Measurements from ENCODE around the gene STRIT1. TPM values are rescaled to one million over a fixed set of nuclear protein-coding genes. Genes with fewer than 3 reads are reported as not detected.

Gene STRIT1
- total RNA-seq, 1 experiment from 2014 or later: not detected

- no peaks in the 10 kb centered on the region for H3K36me3 Mint-ChIP-seq (ENCODE audit: insufficient read depth, unreplicated experiment)
- intact Hi-C loops (cut with micrococcal nuclease; ENCODE audit: unreplicated experiment): no loop called here
- no peaks in the 10 kb centered on the region for H3K9me3 Mint-ChIP-seq (ENCODE audit: low read depth, unreplicated experiment)
- no peaks in the 10 kb centered on the region for H3K27me3 Mint-ChIP-seq (ENCODE audit: unreplicated experiment)
- no TSS peak for BruUV-seq (replicated peaks)
- peaks cover 21% of the 10 kb centered on the region for H3K4me1 Mint-ChIP-seq (ENCODE audit: low read depth, unreplicated experiment)
- no peak for TF ChIP-seq CTCF (IDR thresholded peaks at IDR 0.05; ENCODE audit: unreplicated experiment)
- DNase-seq: no peak
- H3K27ac Mint-ChIP-seq (ENCODE audit: unreplicated experiment): no peak overlapping the region
- CTCF ChIA-PET: no interaction called here
- H3K4me3 Mint-ChIP-seq (ENCODE audit: low read depth, unreplicated experiment): no peak overlapping the region
These were observed 36.9 kb upstream of the STRIT1 start for GRCh38 chr3:155330370-155330769.

GRCh38 chr3:155329513-155330048, 36.1 kb upstream of the STRIT1 start:
- Mint-ChIP-seq H3K9me3 (ENCODE audit: low read depth, unreplicated experiment) (no peaks in the 10 kb centered on the region), H3K4me1 (ENCODE audit: low read depth, unreplicated experiment) (peaks cover 28% of the 10 kb centered on the region), H3K27me3 (ENCODE audit: unreplicated experiment) (no peaks in the 10 kb centered on the region), H3K27ac (ENCODE audit: unreplicated experiment) (no peak overlapping the region), H3K4me3 (ENCODE audit: low read depth, unreplicated experiment) (no peak overlapping the region), H3K36me3 (ENCODE audit: insufficient read depth, unreplicated experiment) (no peaks in the 10 kb centered on the region)
- CTCF ChIA-PET: no interaction called here
- DNase-seq: no peak
- no peak for TF ChIP-seq CTCF (IDR thresholded peaks at IDR 0.05; ENCODE audit: unreplicated experiment)
- BruUV-seq (replicated peaks): no TSS peak
- intact Hi-C loops (cut with micrococcal nuclease; ENCODE audit: unreplicated experiment): no loop called here

GRCh38 chr3:155327871-155328270, 34.4 kb upstream of the STRIT1 start:
- no peak for TF ChIP-seq CTCF (IDR thresholded peaks at IDR 0.05; ENCODE audit: unreplicated experiment)
- CTCF ChIA-PET: no interaction called here
- intact Hi-C loops (cut with micrococcal nuclease; ENCODE audit: unreplicated experiment): no loop called here
- Mint-ChIP-seq H3K9me3 (ENCODE audit: low read depth, unreplicated experiment) (no peaks in the 10 kb centered on the region), H3K4me1 (ENCODE audit: low read depth, unreplicated experiment) (peaks cover 43% of the 10 kb centered on the region), H3K4me3 (ENCODE audit: low read depth, unreplicated experiment) (no peak overlapping the region), H3K27ac (ENCODE audit: unreplicated experiment) (no peak overlapping the region), H3K27me3 (ENCODE audit: unreplicated experiment) (no peaks in the 10 kb centered on the region), H3K36me3 (ENCODE audit: insufficient read depth, unreplicated experiment) (no peaks in the 10 kb centered on the region)
- BruUV-seq (replicated peaks): no TSS peak
- DNase-seq: no peak

- H3K27me3 Mint-ChIP-seq (ENCODE audit: unreplicated experiment): no peaks in the 10 kb centered on the region
- intact Hi-C loops (cut with micrococcal nuclease; ENCODE audit: unreplicated experiment): no loop called here
- H3K9me3 Mint-ChIP-seq (ENCODE audit: low read depth, unreplicated experiment): no peaks in the 10 kb centered on the region
- peaks cover 44% of the 10 kb centered on the region for H3K4me1 Mint-ChIP-seq (ENCODE audit: low read depth, unreplicated experiment)
- H3K36me3 Mint-ChIP-seq (ENCODE audit: insufficient read depth, unreplicated experiment): no peaks in the 10 kb centered on the region
- H3K27ac Mint-ChIP-seq (ENCODE audit: unreplicated experiment): no peak overlapping the region
- CTCF ChIA-PET: no interaction called here
- no peak overlapping the region for H3K4me3 Mint-ChIP-seq (ENCODE audit: low read depth, unreplicated experiment)
- DNase-seq: no peak
- no peak for TF ChIP-seq CTCF (IDR thresholded peaks at IDR 0.05; ENCODE audit: unreplicated experiment)
- no TSS peak for BruUV-seq (replicated peaks)
These were observed 33.9 kb upstream of the STRIT1 start for GRCh38 chr3:155327430-155327829.
